ENCODE results near the gene FOXO1. TPM values are rescaled to one million over a fixed set of nuclear protein-coding genes. Genes with fewer than 3 reads are reported as not detected.

The FOXO1 gene
- total RNA-seq, 1 experiment from 2014 or later = 4.5 TPM

- no peaks in the 10 kb centered on the region for H3K9me3 ChIP-seq (replicated peaks)
- no peak overlapping the region for H3K27ac ChIP-seq
- H3K4me1 ChIP-seq (replicated peaks) = peaks cover 29% of the 10 kb centered on the region
- no peaks in the 10 kb centered on the region for H3K27me3 ChIP-seq (replicated peaks)
- no peaks in the 10 kb centered on the region for H3K36me3 ChIP-seq
- H3K4me3 ChIP-seq = no peak overlapping the region
- DNase-seq (ENCODE audit: low read depth in 1 of 2, low spot score in 2 of 2) = peak in 1 of 2 experiments; percentile 33
Measured at GRCh38 chr13:40585911-40586471, 80.5 kb downstream of the FOXO1 start.

- Histone ChIP-seq H3K4me3 (no peak overlapping the region), H3K4me1 (replicated peaks) (peaks cover 13% of the 10 kb centered on the region), H3K9me3 (replicated peaks) (no peaks in the 10 kb centered on the region), H3K27ac (no peak overlapping the region), H3K36me3 (no peaks in the 10 kb centered on the region), H3K27me3 (replicated peaks) (no peaks in the 10 kb centered on the region)
- DNase-seq (ENCODE audit: low read depth in 1 of 2, low spot score in 2 of 2) = no peak
Measured at GRCh38 chr13:40583738-40584137, 82.7 kb downstream of the FOXO1 start.

- DNase-seq (ENCODE audit: low read depth in 1 of 2, low spot score in 2 of 2) = no peak
- H3K4me1 ChIP-seq (replicated peaks) = peaks cover 12% of the 10 kb centered on the region
- no peaks in the 10 kb centered on the region for H3K9me3 ChIP-seq (replicated peaks)
- no peaks in the 10 kb centered on the region for H3K36me3 ChIP-seq
- no peak overlapping the region for H3K4me3 ChIP-seq
- no peak overlapping the region for H3K27ac ChIP-seq
- H3K27me3 ChIP-seq (replicated peaks) = no peaks in the 10 kb centered on the region
Measured at GRCh38 chr13:40582531-40582930, 83.9 kb downstream of the FOXO1 start.

GRCh38 chr13:40581277-40581579, 85.2 kb downstream of the FOXO1 start:
- H3K4me3 ChIP-seq = no peak overlapping the region
- H3K4me1 ChIP-seq (replicated peaks) = peaks cover 7% of the 10 kb centered on the region
- no peak overlapping the region for H3K27ac ChIP-seq
- H3K9me3 ChIP-seq (replicated peaks) = no peaks in the 10 kb centered on the region
- no peaks in the 10 kb centered on the region for H3K36me3 ChIP-seq
- H3K27me3 ChIP-seq (replicated peaks) = no peaks in the 10 kb centered on the region
- no peak for DNase-seq (ENCODE audit: low read depth in 1 of 2, low spot score in 2 of 2)

GRCh38 chr13:40580566-40581276, 85.7 kb downstream of the FOXO1 start:
- Histone ChIP-seq H3K27me3 (replicated peaks) (no peaks in the 10 kb centered on the region), H3K9me3 (replicated peaks) (no peaks in the 10 kb centered on the region), H3K4me1 (replicated peaks) (peaks cover 2% of the 10 kb centered on the region), H3K4me3 (no peak overlapping the region), H3K27ac (no peak overlapping the region), H3K36me3 (no peaks in the 10 kb centered on the region)
- DNase-seq (ENCODE audit: low read depth in 1 of 2, low spot score in 2 of 2) = no peak

- no peak overlapping the region for H3K4me3 ChIP-seq
- H3K27ac ChIP-seq = no peak overlapping the region
- H3K27me3 ChIP-seq (replicated peaks) = no peaks in the 10 kb centered on the region
- no peaks in the 10 kb centered on the region for H3K36me3 ChIP-seq
- H3K4me1 ChIP-seq (replicated peaks) = no peaks in the 10 kb centered on the region
- H3K9me3 ChIP-seq (replicated peaks) = no peaks in the 10 kb centered on the region
- no peak for DNase-seq (ENCODE audit: low read depth in 1 of 2, low spot score in 2 of 2)
Measured at GRCh38 chr13:40579535-40579934, 86.9 kb downstream of the FOXO1 start.

- Histone ChIP-seq H3K27ac (no peak overlapping the region), H3K36me3 (no peaks in the 10 kb centered on the region), H3K4me1 (replicated peaks) (no peaks in the 10 kb centered on the region; the same call in 1 of the 2 replicates), H3K9me3 (replicated peaks) (no peaks in the 10 kb centered on the region), H3K4me3 (no peak overlapping the region), H3K27me3 (replicated peaks) (no peaks in the 10 kb centered on the region)
- no peak for DNase-seq (ENCODE audit: low read depth in 1 of 2, low spot score in 2 of 2)
Measured at GRCh38 chr13:40578055-40578454, 88.4 kb downstream of the FOXO1 start.

- Histone ChIP-seq H3K9me3 (replicated peaks) (no peaks in the 10 kb centered on the region), H3K27me3 (replicated peaks) (no peaks in the 10 kb centered on the region), H3K4me1 (replicated peaks) (no peaks in the 10 kb centered on the region; the same call in 1 of the 2 replicates), H3K27ac (no peak overlapping the region), H3K36me3 (no peaks in the 10 kb centered on the region), H3K4me3 (no peak overlapping the region)
- no peak for DNase-seq (ENCODE audit: low read depth in 1 of 2, low spot score in 2 of 2)
Measured at GRCh38 chr13:40576369-40576768, 90.1 kb downstream of the FOXO1 start.

- Histone ChIP-seq H3K27ac (no peak overlapping the region), H3K9me3 (replicated peaks) (no peaks in the 10 kb centered on the region), H3K27me3 (replicated peaks) (no peaks in the 10 kb centered on the region), H3K4me1 (replicated peaks) (no peaks in the 10 kb centered on the region; the same call in 1 of the 2 replicates), H3K36me3 (no peaks in the 10 kb centered on the region), H3K4me3 (no peak overlapping the region)
- no peak for DNase-seq (ENCODE audit: low read depth in 1 of 2, low spot score in 2 of 2)
Measured at GRCh38 chr13:40572961-40573360, 93.5 kb downstream of the FOXO1 start.

- Histone ChIP-seq H3K27ac (no peak overlapping the region), H3K4me3 (no peak overlapping the region), H3K9me3 (replicated peaks) (no peaks in the 10 kb centered on the region), H3K36me3 (no peaks in the 10 kb centered on the region), H3K27me3 (replicated peaks) (no peaks in the 10 kb centered on the region), H3K4me1 (replicated peaks) (no peaks in the 10 kb centered on the region; the same call in 1 of the 2 replicates)
- no peak for DNase-seq (ENCODE audit: low read depth in 1 of 2, low spot score in 2 of 2)
Measured at GRCh38 chr13:40571338-40571963, 95.0 kb downstream of the FOXO1 start.

GRCh38 chr13:40570930-40571329, 95.5 kb downstream of the FOXO1 start:
- no peak overlapping the region for H3K4me3 ChIP-seq
- H3K4me1 ChIP-seq (replicated peaks) = no peaks in the 10 kb centered on the region; the same call in 1 of the 2 replicates
- H3K9me3 ChIP-seq (replicated peaks) = no peaks in the 10 kb centered on the region
- no peak overlapping the region for H3K27ac ChIP-seq
- H3K36me3 ChIP-seq = no peaks in the 10 kb centered on the region
- H3K27me3 ChIP-seq (replicated peaks) = no peaks in the 10 kb centered on the region
- DNase-seq (ENCODE audit: low read depth in 1 of 2, low spot score in 2 of 2) = no peak

- Histone ChIP-seq H3K4me3 (no peak overlapping the region), H3K27ac (no peak overlapping the region), H3K4me1 (replicated peaks) (no peaks in the 10 kb centered on the region; the same call in 1 of the 2 replicates), H3K36me3 (no peaks in the 10 kb centered on the region), H3K9me3 (replicated peaks) (no peaks in the 10 kb centered on the region), H3K27me3 (replicated peaks) (no peaks in the 10 kb centered on the region)
- no peak for DNase-seq (ENCODE audit: low read depth in 1 of 2, low spot score in 2 of 2)
Measured at GRCh38 chr13:40569024-40569350, 97.5 kb downstream of the FOXO1 start.

GRCh38 chr13:40568246-40569023, 98.0 kb downstream of the FOXO1 start:
- no peaks in the 10 kb centered on the region for H3K9me3 ChIP-seq (replicated peaks)
- no peak overlapping the region for H3K27ac ChIP-seq
- H3K36me3 ChIP-seq = no peaks in the 10 kb centered on the region
- no peaks in the 10 kb centered on the region for H3K4me1 ChIP-seq (replicated peaks)
- no peak overlapping the region for H3K4me3 ChIP-seq
- no peaks in the 10 kb centered on the region for H3K27me3 ChIP-seq (replicated peaks)
- no peak for DNase-seq (ENCODE audit: low read depth in 1 of 2, low spot score in 2 of 2)

- no peaks in the 10 kb centered on the region for H3K9me3 ChIP-seq (replicated peaks)
- no peak overlapping the region for H3K27ac ChIP-seq
- no peaks in the 10 kb centered on the region for H3K4me1 ChIP-seq (replicated peaks)
- no peak for DNase-seq (ENCODE audit: low read depth in 1 of 2, low spot score in 2 of 2)
- no peaks in the 10 kb centered on the region for H3K36me3 ChIP-seq
- H3K4me3 ChIP-seq = no peak overlapping the region
- H3K27me3 ChIP-seq (replicated peaks) = no peaks in the 10 kb centered on the region
Measured at GRCh38 chr13:40566811-40567210, 99.6 kb downstream of the FOXO1 start.

Measured in SJSA1 (cell line).